GM21367 (cell line): ENCODE data around the gene WDTC1.

Experiments
- ATAC-seq: cut with Tn5 transposase; IDR thresholded peaks from one replicate; pipeline ENCODE4 v1.9.1; 2021; ENCODE audit not compliant: unreplicated experiment

WDTC1 gene

DNA sequence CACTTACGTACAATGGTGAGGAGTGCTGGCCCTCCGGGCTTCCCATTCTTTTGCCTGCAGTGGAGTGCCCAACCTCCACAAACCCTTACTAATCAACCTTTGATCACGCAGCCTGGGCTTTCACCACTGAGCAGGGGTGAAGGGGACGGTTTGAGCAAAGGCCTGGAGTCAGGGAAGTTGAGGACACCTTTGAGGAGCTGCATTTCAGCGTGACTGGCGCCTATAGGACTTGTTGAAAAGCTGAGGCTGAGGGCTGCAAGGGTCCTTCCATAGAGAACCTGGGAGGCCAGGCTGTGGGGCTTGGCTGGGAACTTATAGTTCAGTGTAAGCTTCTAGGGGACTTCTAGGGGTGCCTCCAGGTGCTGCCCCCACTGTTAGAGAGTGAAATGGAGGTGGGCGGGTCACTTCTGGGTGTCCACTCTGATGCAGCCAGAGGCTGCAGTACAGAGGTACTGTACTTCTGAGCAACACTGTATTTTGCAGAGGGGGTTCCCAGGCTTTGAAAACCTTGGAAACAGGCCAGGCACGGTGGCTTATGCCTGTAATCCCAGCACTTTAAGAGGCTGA, 117.2 kb downstream of the WDTC1 start:
- no peak for ATAC-seq

DNA sequence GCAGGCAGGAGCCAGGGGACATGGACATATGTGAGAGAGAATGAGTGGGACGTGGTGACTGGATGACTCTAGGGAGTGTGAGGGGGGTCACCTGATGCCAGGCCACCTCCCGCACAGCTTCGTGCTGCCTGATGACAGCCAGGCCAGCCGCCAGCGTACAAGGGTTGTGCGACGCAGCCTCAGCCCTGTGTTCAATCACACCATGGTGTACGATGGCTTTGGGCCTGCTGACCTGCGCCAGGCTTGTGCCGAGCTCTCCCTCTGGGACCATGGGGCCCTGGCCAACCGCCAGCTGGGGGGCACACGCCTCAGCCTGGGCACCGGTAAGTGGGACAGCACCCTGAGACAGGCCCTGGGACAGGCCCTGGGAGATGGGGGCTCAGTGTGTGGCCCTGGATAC, 118.7 kb downstream of the WDTC1 start:
- ATAC-seq: no peak

DNA sequence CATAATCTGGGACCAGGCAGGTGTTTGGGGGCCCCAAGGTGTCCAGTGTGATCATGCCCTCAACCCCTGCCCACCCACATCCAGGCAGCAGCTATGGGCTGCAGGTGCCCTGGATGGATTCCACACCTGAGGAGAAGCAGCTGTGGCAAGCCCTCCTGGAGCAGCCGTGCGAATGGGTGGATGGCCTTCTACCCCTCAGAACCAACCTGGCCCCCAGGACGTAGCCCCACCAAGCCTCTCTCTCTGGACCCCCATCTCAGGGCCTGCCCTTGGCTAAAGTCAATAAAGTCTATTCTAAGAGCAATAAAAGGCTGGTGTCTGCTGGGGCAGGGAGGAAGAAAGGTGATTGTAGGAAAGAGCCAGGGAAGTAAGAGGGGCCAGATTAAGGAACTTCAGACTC, 119.2 kb downstream of the WDTC1 start:
- ATAC-seq: no peak

DNA sequence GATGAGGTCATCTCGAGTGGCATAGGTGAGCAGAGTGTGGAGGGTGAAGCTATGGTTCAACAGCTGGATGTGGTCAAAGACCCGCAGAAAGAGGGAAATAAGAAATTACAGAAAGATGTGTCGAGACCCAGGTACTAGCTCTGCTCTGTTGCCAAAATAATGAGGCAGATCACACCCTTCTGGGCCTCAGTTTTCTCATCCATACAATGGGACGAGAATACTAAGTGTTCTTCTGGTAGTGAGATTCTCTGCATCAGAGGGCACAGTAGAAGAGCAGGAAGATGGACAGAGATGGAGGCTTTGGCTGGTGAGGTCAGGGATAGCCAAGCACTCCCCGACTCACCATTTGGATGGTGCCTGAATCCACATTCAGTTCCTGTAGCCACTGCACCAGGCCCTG, 121.3 kb downstream of the WDTC1 start:
- ATAC-seq: no peak

DNA sequence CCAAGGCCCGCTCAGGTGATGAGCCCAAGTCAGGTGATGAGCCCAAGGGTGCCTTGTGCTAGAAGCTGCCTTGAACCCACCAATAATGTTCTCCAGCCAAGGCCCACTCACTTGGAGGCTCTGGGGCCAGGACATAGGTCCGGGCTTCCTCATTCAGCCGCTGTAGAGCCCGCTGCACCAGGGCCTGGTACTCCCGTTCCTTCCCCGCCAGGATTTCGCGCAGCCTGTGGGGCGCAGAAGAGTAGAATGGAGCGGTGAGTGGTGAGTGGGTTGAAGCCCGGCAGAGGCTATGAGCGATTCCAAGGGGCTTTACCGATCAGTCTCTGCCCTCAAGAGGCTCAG, 121.8 kb downstream of the WDTC1 start:
- ATAC-seq: no peak

DNA sequence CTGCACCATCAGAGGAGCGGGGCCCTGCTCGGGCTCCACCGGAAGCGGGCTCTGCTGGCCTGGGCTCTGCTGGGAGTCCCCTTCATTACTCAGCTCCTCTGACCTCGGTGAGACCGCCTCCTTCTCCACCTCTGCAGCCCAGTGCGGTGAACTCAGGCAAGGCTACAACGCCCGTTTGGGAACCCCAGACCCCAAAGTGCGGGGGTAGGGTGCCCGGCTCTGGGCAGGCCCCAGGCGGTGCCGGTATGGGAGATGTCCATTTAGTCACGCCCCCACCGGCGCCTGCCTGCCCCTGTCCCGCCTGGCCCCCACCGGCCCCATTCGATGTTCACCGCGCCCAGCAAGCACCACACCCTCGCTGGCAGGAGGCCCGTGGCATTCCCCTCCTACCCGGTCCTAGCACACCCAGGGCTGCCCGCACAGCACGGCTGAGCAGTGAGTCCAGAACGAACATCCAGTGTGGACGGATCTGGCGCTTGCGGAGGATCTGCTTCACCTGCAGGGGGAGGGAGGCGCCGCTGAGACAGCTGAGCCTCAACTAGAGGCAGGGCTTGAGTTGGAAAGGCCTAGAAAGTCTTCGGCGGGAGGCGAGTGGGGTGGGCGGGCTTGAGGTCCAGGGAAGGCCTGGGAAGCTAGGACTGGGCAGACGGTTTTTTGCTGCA, 122.3 kb downstream of the WDTC1 start:
- ATAC-seq: no peak

DNA sequence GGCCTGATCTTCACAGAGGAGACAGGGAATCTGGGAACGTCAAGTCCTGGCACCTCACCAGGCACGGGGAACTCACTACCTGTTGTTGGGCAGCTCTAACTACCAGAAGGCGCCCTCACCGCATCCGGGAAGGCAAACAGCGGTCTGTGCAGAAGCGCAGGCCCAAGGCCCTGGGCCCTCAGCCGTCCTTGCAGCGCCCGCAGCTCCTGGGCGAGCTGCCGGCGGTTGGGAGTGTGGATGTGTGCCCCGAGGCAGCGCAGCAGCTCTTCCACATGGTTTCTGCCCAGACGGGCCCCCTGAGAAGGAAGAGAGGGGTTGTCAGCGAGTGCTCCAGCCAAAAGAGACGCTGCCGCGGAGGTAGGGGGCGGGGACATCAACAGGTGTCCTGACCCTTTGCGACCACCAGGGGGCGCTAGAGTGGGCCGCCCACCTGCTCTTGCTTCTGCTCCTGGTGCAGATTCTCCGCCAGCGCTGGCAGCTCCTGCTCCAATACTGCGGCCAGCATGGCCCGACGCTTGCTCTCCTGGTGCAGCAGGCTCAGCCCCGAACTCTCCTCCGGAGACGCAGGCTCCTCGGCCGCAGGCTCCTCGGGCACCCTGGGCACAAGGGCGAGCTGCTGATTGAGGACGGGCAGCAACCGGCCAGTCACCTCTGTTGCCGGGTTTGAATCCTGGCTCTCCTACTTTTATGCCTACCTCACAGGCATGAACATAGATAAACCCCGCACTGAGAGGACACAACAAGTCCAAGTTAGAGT, 123.0 kb downstream of the WDTC1 start:
- no peak for ATAC-seq
